K562 (cell line): ENCODE results near the gene CLIP2. TPM values are rescaled to one million over a fixed set of nuclear protein-coding genes. Genes with fewer than 3 reads are reported as not detected.

ENCODE experiments used
- ATAC-seq: fragments of 200-7000 bp; cut with Tn5 transposase; 3 replicates; pipeline ENCODE4 v1.9.1; 2020; ENCODE audit warnings: moderate library complexity
- BruUV-seq: library from RNA; stranded (reverse); fragments of 400-500 nt; replicated peaks from 2 replicates; lab custom pipeline; 2021; lab: Mats Ljungman, UMichigan
- CTCF ChIA-PET: fragments of 300-600 bp; formaldehyde crosslinking; extraction: SDS; loops from one replicate; lab custom pipeline; 2021; ENCODE audit warnings: low intra/inter-chr PET ratio; lab: Yijun Ruan, JAX
- POLR2A ChIA-PET: fragments of 300-600, 350-650 bp; sonication (Branson Sonifier 250); formaldehyde crosslinking; extraction: SDS; loops from one replicate; lab custom pipeline; 2021; ENCODE audit warnings: antibody characterized with exemption, inconsistent platforms; lab: Yijun Ruan, JAX
- DNase-seq, 4 experiments: peaks; one replicate each; pipeline versions ENCODE4 v3.0.0 to v3.0.0-alpha.2; 2011 to 2018; ENCODE audit warnings: low spot score in 3 of 4, mixed read lengths in 3 of 4; ENCODE audit errors: extremely low read depth in 1 of 4
- FAIRE-seq: peaks from 2 replicates; lab custom pipeline; 2011; peaks lifted over from hg19 to GRCh38; lab: Jason Lieb, UNC
- H2AFZ ChIP-seq: 2 replicates; pipeline ENCODE4 v1.6.0; 2011; ENCODE audit warnings: low read depth, low read length, control low read depth, inconsistent platforms
- H3K27ac ChIP-seq: fragments of 200-600 bp; 3 replicates; pipeline ENCODE4 v1.8.0; 2011; ENCODE audit warnings: low read depth, mild to moderate bottlenecking, control low read depth, inconsistent platforms, low read length, moderate library complexity, mixed read lengths; ENCODE audit errors: extremely low read depth
- H3K27me3 ChIP-seq, 2 experiments: fragments of 300-600 bp in 1 of 2; 2 replicates in 1 of 2; 3 replicates in 1 of 2; pipeline versions ENCODE4 v1.6.0 to v1.8.0; 2011; ENCODE audit warnings: inconsistent platforms in 2 of 2, low read length in 2 of 2, mild to moderate bottlenecking in 1 of 2, mixed read lengths in 1 of 2, moderate library complexity in 1 of 2; ENCODE audit not compliant: control insufficient read depth in 2 of 2, insufficient read depth in 2 of 2
- H3K36me3 ChIP-seq: fragments of 300-600 bp; 3 replicates; pipeline ENCODE4 v1.8.0; 2011; ENCODE audit warnings: mild to moderate bottlenecking, low read length, inconsistent platforms; ENCODE audit not compliant: control insufficient read depth, insufficient read depth
- H3K4me1 ChIP-seq, 2 experiments: fragments of 200-600 bp in 1 of 2; replicated peaks in 1 of 2; 2 replicates in 1 of 2; 3 replicates in 1 of 2; pipeline versions ENCODE4 v1.5.1 to v1.8.0; 2011; ENCODE audit warnings: inconsistent platforms in 2 of 2, low read length in 2 of 2, mild to moderate bottlenecking in 1 of 2, mixed read lengths in 1 of 2, moderate library complexity in 1 of 2; ENCODE audit not compliant: control insufficient read depth in 2 of 2, insufficient read depth in 2 of 2
- H3K4me2 ChIP-seq: 2 replicates; pipeline ENCODE4 v1.6.1; 2011; ENCODE audit warnings: low read length, control low read depth, inconsistent platforms, mixed read lengths; ENCODE audit not compliant: insufficient read depth
- H3K4me3 ChIP-seq: fragments of 200-600 bp; sonication (generic), shearing (Covaris generic); 2 replicates; pipeline ENCODE4 v1.5.1; 2016; ENCODE audit warnings: control low read depth, inconsistent platforms
- H3K79me2 ChIP-seq: fragments of 200-600 bp; 3 replicates; pipeline ENCODE4 v1.8.0; 2011; ENCODE audit warnings: low read length, inconsistent platforms; ENCODE audit not compliant: control insufficient read depth, insufficient read depth
- H3K9ac ChIP-seq, 2 experiments: 2 replicates each; pipeline versions ENCODE4 v1.6.0 to v1.6.1; 2011; ENCODE audit warnings: low read depth in 2 of 2, low read length in 2 of 2, control low read depth in 1 of 2, inconsistent platforms in 1 of 2, mild to moderate bottlenecking in 1 of 2, mixed read lengths in 1 of 2; ENCODE audit not compliant: insufficient read depth in 1 of 2
- H3K9me1 ChIP-seq: one replicate; pipeline ENCODE4 v1.6.0; 2011; ENCODE audit warnings: inconsistent platforms, mild to moderate bottlenecking, low read length, moderate library complexity; ENCODE audit not compliant: control insufficient read depth, insufficient read depth
- H3K9me3 ChIP-seq: replicated peaks from 2 replicates; pipeline ENCODE4 v1.5.1; 2011; ENCODE audit warnings: low read depth, low read length, inconsistent platforms; ENCODE audit not compliant: control insufficient read depth, insufficient read depth
- H4K20me1 ChIP-seq: replicated peaks from 2 replicates; pipeline ENCODE4 v1.6.1; 2011; ENCODE audit warnings: low read length, inconsistent platforms, mixed read lengths; ENCODE audit not compliant: control insufficient read depth, insufficient read depth
- BCOR ChIP-seq: fragments of 450-650 bp; IDR thresholded peaks from 2 replicates; pipeline ENCODE4 v1.6.1; 2016
- FUS ChIP-seq: fragments of 200-400 bp; formaldehyde crosslinking; optimal IDR thresholded peaks from 2 replicates; pipeline ENCODE3; 2017; ENCODE audit warnings: low read depth, low read length
- GTF2F1 ChIP-seq: IDR thresholded peaks from 2 replicates; pipeline ENCODE4 v1.6.1; 2011; ENCODE audit warnings: low read depth, low read length, improper control_type of control experiment
- L3MBTL2 ChIP-seq: fragments of 450-650 bp; IDR thresholded peaks from 2 replicates; pipeline ENCODE4 v1.6.1; 2016; ENCODE audit warnings: mild to moderate bottlenecking, moderate library complexity
- ZNF695 ChIP-seq: fragments of 450-650 bp; formaldehyde crosslinking; IDR thresholded peaks from 2 replicates; pipeline ENCODE4 v1.4.0; 2020; ENCODE audit warnings: mild to moderate bottlenecking, moderate library complexity
- ZNF76 ChIP-seq: fragments of 250-450 bp; sonication (Bioruptor Pico); IDR thresholded peaks from 2 replicates; pipeline ENCODE4 v1.4.0; 2020; ENCODE audit warnings: mild to moderate bottlenecking, moderate library complexity, borderline replicate concordance
- WGBS: fragments of 100-300 bp; shearing (Covaris generic); methylation state at CpG from one replicate; pipeline ENCODE4 v1.1.6; 2016; ENCODE audit warnings: low coverage, mixed read lengths; ENCODE audit not compliant: insufficient coverage; ENCODE audit errors: missing lambda C conversion rate; 5-methylcytosine and 5-hydroxymethylcytosine counted together
- in situ Hi-C: fragments of 300-500 bp; cut with MboI; formaldehyde crosslinking; loops from 4 replicates; pipeline ENCODE4 v1.15.0; 2018; ENCODE audit warnings: inconsistent platforms, mixed read lengths
- intact Hi-C: fragments of 100-400 bp; cut with micrococcal nuclease; formaldehyde crosslinking; loops from 2 replicates; pipeline ENCODE4 v1.14.2; 2022
- polyA plus RNA-seq, 8 experiments: library from polyadenylated mRNA; depleted of rRNA in 4 of 8; stranded (reverse) in 5 of 8; unstranded in 3 of 8; fragments of >200 nt; fragmentation: Nextera tagmentation in 2 of 8; fragmentation: Illumina TruSeq in 1 of 8; extraction: Ambion mirVana in 2 of 8; extraction: Trizol in 1 of 8; gene quantifications; 2 replicates each; pipeline versions ENCODE4 v1.2.1 to v1.2.3, GENCODE V29; 2011 to 2014; ENCODE audit warnings: inconsistent platforms in 1 of 8, missing spikeins in 1 of 8
- total RNA-seq, 7 experiments: library from RNA; depleted of rRNA in 6 of 7; stranded (reverse); fragments of >200 nt in 6 of 7; fragmentation: Illumina TruSeq in 2 of 7; extraction: Trizol in 2 of 7; gene quantifications; 2 replicates each; pipeline versions ENCODE4 v1.2.1 to v1.2.3, GENCODE V29; 2011 to 2021; ENCODE audit warnings: low replicate concordance in 1 of 7
- TF ChIP-seq, protein P1 (sequence below): sonication (generic); formaldehyde crosslinking; IDR thresholded peaks from 2 replicates; pipeline ENCODE4 v1.8.1; 2023; ENCODE audit warnings: mild to moderate bottlenecking, missing genetic modification reagents

Gene CLIP2
- total and polyA plus RNA-seq, 9 of the 15 experiments (the other 6 are each of a cell fraction or from before 2014, with no cell fraction given), result 0.07 to 5.4 (median 2.1) TPM

DNA sequence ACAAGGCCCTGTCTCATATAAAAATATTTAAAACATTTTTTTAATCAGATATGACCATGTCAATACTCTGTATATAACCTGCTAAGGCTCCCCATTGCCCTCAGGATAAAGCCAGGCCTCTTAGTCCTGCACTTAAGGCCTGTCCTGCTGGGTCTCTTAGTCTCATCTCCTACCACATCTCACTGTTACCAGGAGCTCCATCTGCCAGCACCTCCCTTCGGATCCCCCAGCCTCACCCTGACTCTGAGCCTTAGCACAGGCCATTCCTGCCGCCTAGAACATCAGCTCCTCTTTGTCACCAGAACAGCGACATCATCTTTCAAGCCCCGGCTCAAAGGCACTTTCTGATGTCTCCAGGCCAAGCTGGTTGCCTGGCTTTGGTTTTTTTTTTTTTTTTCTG lies 138.8 kb downstream of the CLIP2 start:
- Histone ChIP-seq H3K9me1 (no peaks in the 10 kb centered on the region), H3K4me2 (no peak overlapping the region), H3K27ac (no peak overlapping the region), H3K9ac (no peak overlapping the region), H3K4me3 (no peak overlapping the region), H2AFZ (no peak overlapping the region), H3K36me3 (no peaks in the 10 kb centered on the region), H3K27me3 (peaks cover 0 to 31% of the 10 kb centered on the region in 2 experiments; a peak in 3 of 5 replicates)
- CTCF ChIA-PET, result no interaction called here
- 11% methylated on average over 4 of the region's 4 CpGs for WGBS
- no peak for TF ChIP-seq GTF2F1
- peak; percentile 33; the same call in 1 of the 2 replicates for TF ChIP-seq BCOR
- TF ChIP-seq FUS, result no peak
- TF ChIP-seq L3MBTL2, result no peak
- TF ChIP-seq, protein P1, sequence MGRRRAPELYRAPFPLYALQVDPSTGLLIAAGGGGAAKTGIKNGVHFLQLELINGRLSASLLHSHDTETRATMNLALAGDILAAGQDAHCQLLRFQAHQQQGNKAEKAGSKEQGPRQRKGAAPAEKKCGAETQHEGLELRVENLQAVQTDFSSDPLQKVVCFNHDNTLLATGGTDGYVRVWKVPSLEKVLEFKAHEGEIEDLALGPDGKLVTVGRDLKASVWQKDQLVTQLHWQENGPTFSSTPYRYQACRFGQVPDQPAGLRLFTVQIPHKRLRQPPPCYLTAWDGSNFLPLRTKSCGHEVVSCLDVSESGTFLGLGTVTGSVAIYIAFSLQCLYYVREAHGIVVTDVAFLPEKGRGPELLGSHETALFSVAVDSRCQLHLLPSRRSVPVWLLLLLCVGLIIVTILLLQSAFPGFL (CRISPR knock-in tag), result no peak
- TF ChIP-seq ZNF695 (CRISPR knock-in tag), result no peak
- no peak for TF ChIP-seq ZNF76 (CRISPR knock-in tag)
- TF ChIP-seq, all 486 proteins: peak for 1
- DNase-seq (no peak), ATAC-seq (no peak), FAIRE-seq (no peak)
- BruUV-seq, result no TSS peak
- H3K9me3 ChIP-seq, result no peaks in the 10 kb centered on the region
- POLR2A ChIA-PET, result interaction anchor here (0.9 kb wide), 1 partner anchor 19 kb away, joined by 4 read pairs; no protein-coding TSS in a partner anchor
- no peaks in the 10 kb centered on the region for H3K4me1 ChIP-seq
- H4K20me1 ChIP-seq, result no peaks in the 10 kb centered on the region
- H3K79me2 ChIP-seq, result no peaks in the 10 kb centered on the region
- intact Hi-C loops, result no loop called here
- in situ Hi-C loops, result no loop called here
